H1 (cell line): ENCODE results near the gene IQUB.

ENCODE experiments used
- ATF3 ChIP-seq: IDR thresholded peaks from 2 replicates; pipeline ENCODE4 v1.6.1; 2011; ENCODE audit warnings: low read depth, mild to moderate bottlenecking, low read length; ENCODE audit not compliant: insufficient read depth
- BCL11A ChIP-seq, 2 experiments: IDR thresholded peaks; one replicate each; pipeline ENCODE4 v1.6.1; 2011; ENCODE audit warnings: low read depth in 2 of 2, low read length in 2 of 2, mild to moderate bottlenecking in 2 of 2
- CBX8 ChIP-seq: fragments of 300-800, 300-1000 bp; sonication (generic); IDR thresholded peaks from 2 replicates; pipeline ENCODE4 v1.7.1; 2016; ENCODE audit warnings: low read depth, low read length, borderline replicate concordance
- CEBPB ChIP-seq: IDR thresholded peaks from 2 replicates; pipeline ENCODE4 v1.6.1; 2012; ENCODE audit warnings: low read depth, low read length
- CTCF ChIP-seq, 3 experiments: IDR thresholded peaks; 1 replicate in 2 of 3; 2 replicates in 1 of 3; pipeline versions ENCODE4 v1.5.1 to v1.6.1; 2011; ENCODE audit warnings: low read length in 3 of 3, mild to moderate bottlenecking in 3 of 3, inconsistent platforms in 2 of 3, low read depth in 1 of 3, moderate library complexity in 1 of 3; ENCODE audit not compliant: insufficient read depth in 1 of 3; ENCODE audit errors: control extremely low read depth in 1 of 3
- EP300 ChIP-seq, 2 experiments: IDR thresholded peaks; 1 replicate in 1 of 2; 2 replicates in 1 of 2; pipeline ENCODE4 v1.6.1; 2011 to 2012; ENCODE audit warnings: low read depth in 2 of 2, low read length in 2 of 2, mild to moderate bottlenecking in 2 of 2, borderline replicate concordance in 1 of 2, inconsistent platforms in 1 of 2, moderate library complexity in 1 of 2
- EZH2 ChIP-seq: fragments of 200-600 bp; sonication (generic); IDR thresholded peaks from 2 replicates; pipeline ENCODE4 v1.7.1; 2012; ENCODE audit warnings: low read depth, mild to moderate bottlenecking, moderate library complexity, low read length, inconsistent platforms; ENCODE audit not compliant: severe bottlenecking
- FOSL1 ChIP-seq: IDR thresholded peaks from 2 replicates; pipeline ENCODE4 v1.6.1; 2011; ENCODE audit warnings: mild to moderate bottlenecking, low read depth, low read length, moderate library complexity; ENCODE audit not compliant: insufficient read depth
- JUND ChIP-seq: IDR thresholded peaks from 2 replicates; pipeline ENCODE4 v1.6.1; 2011; ENCODE audit warnings: mild to moderate bottlenecking, improper control_type of control experiment, low read length
- POLR2A ChIP-seq, 2 experiments: IDR thresholded peaks; 1 replicate in 1 of 2; 2 replicates in 1 of 2; pipeline ENCODE4 v1.6.1; 2011; ENCODE audit warnings: low read depth in 2 of 2, low read length in 2 of 2, mild to moderate bottlenecking in 2 of 2; ENCODE audit errors: control extremely low read depth in 1 of 2
- RFX5 ChIP-seq: IDR thresholded peaks from 2 replicates; pipeline ENCODE4 v1.6.1; 2011; ENCODE audit warnings: low read depth, low read length, improper control_type of control experiment, borderline replicate concordance
- SP2 ChIP-seq: IDR thresholded peaks from 2 replicates; pipeline ENCODE4 v1.6.1; 2012; ENCODE audit warnings: mild to moderate bottlenecking, low read length, inconsistent platforms
- SUZ12 ChIP-seq: fragments of 200-600 bp; sonication (generic); IDR thresholded peaks from 2 replicates; pipeline ENCODE4 v1.6.1; 2012; ENCODE audit warnings: mild to moderate bottlenecking, inconsistent platforms, low read length, moderate library complexity, mixed read lengths
- USF2 ChIP-seq: IDR thresholded peaks from 2 replicates; pipeline ENCODE4 v1.6.1; 2011; ENCODE audit warnings: low read length, improper control_type of control experiment

- TF ChIP-seq CTCF (IDR thresholded peaks at IDR 0.05; ENCODE audit: control extremely low read depth in 1 of 3, insufficient read depth in 1 of 3, low read depth in 1 of 3, low read length in 3 of 3), result no peak
- no peak for TF ChIP-seq SP2
- no peak for TF ChIP-seq USF2
- TF ChIP-seq JUND, result no peak
- no peak for TF ChIP-seq POLR2A (IDR thresholded peaks at IDR 0.05; ENCODE audit: control extremely low read depth in 1 of 2, low read depth in 2 of 2, low read length in 2 of 2)
- no peak for TF ChIP-seq BCL11A (IDR thresholded peaks at IDR 0.05; ENCODE audit: low read depth in 2 of 2, low read length in 2 of 2)
- no peak for TF ChIP-seq SUZ12
- no peak for TF ChIP-seq ATF3
- no peak for TF ChIP-seq EP300 (IDR thresholded peaks at IDR 0.05; ENCODE audit: borderline replicate concordance in 1 of 2, low read depth in 2 of 2, low read length in 2 of 2)
- no peak for TF ChIP-seq FOSL1
- no peak for TF ChIP-seq CEBPB
- no peak for TF ChIP-seq CBX8
- TF ChIP-seq EZH2, result no peak
- TF ChIP-seq RFX5, result no peak
These were observed 49.4 kb upstream of the IQUB start for GRCh38 chr7:123583821-123584220.
